DMS53 (cell line): ENCODE measurements around the gene ATP5IF1.

Source experiments
- DNase-seq: peaks from one replicate; lab custom pipeline; 2025; lab: John Stamatoyannopoulos, UW

ATP5IF1 gene

DNA sequence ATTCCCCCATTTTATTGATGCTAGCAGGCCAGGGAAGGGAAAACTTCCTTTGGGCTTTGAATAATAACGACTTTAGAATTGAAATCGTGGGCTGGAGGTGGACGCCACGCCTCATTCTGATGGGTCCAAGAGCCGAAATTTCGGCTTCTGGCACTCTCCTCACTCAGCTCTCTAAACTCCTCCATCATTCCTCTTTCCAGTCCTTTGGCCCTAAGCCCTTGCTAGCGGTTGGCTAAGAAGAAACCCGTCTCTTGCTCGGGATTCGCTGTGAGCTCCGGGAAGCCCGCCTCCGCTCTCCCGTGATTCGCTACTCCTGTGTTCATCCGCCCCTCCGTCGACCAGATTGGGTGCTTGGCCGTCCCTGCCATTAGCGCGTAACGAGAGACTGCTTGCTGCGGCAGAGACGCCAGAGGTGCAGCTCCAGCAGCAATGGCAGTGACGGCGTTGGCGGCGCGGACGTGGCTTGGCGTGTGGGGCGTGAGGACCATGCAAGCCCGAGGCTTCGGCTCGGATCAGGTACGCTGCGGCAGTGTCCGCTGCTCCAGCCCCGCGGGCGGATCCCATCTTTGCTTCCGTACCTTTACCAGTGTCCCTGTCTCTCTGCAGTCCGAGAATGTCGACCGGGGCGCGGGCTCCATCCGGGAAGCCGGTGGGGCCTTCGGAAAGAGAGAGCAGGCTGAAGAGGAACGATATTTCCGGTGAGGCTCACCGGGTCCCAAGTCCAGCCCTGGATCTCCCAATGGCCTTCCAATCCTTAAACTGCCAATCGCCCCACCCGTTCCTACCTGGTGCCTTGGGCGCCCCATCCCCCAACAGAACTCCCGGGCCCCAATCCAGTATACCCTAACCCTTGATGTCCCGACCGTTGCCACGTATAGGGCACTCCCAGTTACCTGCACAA is at the start of gene ATP5IF1:
Gene ATP5IF1 (plus strand): TSS at position 370 of the 901 bp plus-strand sequence. CDS start 60 bp downstream, at position 430.
- DNase-seq, result peak; percentile 99

DNA sequence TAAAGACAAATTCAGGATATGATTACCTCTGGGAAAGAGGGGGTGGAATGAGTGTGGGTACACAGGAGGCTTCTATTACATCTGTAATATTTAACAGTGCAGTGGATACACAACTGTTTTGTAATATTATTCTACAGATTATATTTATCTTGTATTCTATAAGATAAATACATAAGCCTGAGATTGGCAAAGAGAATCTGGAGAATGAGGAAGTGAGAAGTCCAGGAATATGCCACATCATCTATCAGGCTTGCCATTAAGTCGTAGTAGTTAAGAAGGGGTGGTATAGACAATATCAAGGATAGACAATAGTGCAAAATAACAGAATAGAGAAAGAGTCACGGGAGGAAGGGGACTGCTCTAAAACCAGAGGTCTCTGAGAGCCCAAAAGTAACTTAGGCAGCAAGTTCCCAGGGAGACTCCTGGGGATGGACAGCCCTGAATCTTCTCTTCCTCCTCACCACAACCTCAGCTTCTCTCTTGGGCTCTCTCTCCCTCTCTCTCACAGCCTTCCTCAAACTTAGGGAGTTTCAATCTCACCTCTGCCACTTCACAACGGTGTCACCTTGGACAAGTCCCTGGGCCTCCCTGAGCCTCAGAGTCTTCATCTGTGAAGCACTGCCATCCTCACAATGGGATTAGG is 45.5 kb upstream of the ATP5IF1 start:
- no peak for DNase-seq

DNA sequence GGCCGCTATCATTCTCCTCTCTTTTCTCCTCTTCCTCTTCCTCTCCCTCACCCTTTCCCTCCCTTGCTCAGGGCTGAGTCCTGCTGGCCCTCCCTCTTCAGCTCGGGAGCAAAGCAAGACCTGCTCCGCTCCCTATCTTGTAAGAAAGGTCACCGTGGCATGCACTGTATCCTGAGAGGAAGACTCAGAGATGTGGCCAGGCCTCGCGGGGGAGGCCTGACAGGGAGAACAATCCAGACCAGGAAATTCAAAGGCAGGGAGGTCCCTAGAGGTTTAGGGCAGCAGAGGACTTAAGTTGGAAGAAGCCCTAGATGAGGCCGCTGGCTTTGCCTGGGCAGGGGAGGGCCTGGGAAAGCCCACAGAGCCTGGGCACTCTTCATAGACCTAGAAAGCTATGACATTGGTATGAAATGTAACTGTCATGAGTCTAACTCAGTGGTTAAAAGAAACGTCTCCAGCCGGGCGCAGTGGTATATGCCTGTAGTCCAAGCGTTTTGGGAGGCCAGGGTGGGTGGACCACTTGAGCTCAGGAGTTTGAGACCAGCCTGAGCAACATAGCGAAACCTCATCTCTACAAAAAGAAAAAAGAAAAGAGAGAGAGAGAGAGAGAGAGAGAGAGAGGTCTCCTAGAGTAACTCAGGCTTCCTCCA is 44.8 kb upstream of the ATP5IF1 start:
- DNase-seq, result no peak

GRCh38 chr1:28193701-28194161 is 42.2 kb upstream of the ATP5IF1 start:
- DNase-seq, result peak; percentile 26

GRCh38 chr1:28194326-28195035 is 41.4 kb upstream of the ATP5IF1 start:
- no peak for DNase-seq

DNA sequence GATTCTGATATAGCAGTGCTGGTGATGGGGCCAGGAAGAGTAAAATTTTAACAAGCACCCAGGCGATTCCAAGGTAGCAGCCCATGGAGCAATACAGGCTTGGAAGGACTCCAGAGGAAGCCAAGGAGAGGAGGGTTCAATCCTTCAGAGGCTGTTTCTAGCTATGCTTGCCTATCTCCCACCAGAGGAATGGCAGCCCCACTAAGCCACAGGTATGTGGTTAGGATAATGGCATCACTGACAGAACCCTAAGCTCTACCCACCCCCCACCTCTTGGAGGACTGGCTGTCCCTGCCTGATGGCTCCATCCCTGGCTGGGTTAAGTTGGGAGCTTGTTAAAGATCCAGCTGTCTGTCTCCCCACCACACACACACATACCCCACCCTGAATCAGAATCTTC is 40.1 kb upstream of the ATP5IF1 start:
- DNase-seq, result no peak

DNA sequence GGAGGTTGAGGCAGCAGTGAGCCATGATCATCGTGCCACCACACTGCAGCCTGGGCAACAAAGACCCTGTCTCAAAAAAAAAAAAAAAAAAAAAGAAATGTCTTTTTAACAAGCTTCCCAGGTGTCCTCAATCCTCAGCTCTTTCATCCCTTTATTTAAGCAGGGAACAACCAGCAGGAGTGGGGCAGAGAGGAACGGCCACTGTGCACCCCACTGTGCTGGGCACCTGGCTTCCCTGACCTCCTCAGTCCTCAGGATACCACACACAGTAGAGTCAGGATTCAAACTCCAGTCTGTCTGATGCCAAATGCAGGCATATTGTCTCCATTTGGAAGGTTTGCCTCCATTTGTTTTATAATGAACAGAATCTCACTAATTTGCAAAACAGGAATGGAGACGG is 39.6 kb upstream of the ATP5IF1 start:
- DNase-seq, result no peak

GRCh38 chr1:28197682-28198415 is 38.1 kb upstream of the ATP5IF1 start:
- peak; percentile 21 for DNase-seq

- no peak for DNase-seq
Observed at GRCh38 chr1:28199328-28200233, 36.3 kb upstream of the ATP5IF1 start.

DNA sequence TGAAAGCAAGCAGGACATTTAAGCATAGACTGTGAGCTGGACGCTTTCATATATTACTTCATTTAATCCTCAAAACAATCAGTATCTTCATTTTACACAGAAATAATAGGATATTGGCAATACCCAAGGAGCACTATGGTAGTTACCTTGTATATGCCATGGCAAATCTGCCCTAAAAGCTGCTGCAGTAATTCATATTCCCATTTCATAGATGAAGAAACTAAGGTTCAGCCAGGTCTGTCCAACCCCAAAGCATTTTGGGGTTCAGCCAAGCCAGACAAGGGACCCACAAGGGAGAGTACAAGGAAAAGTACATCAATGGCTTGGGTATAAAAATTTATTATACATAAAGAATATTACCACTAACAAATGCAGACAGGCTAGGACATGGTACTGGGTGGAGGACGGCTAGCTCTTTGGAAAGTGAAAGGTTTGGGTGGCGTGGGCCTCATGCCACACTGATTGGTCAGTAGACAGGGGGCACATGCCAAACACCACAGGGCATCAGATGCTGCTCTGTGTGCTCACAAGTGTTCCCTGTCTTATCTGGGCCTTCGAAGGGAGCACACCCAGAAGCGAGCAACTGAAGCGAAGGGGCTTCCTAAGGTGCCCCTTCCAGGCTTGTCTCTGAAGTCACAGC is 35.6 kb upstream of the ATP5IF1 start:
- DNase-seq, result no peak

DNA sequence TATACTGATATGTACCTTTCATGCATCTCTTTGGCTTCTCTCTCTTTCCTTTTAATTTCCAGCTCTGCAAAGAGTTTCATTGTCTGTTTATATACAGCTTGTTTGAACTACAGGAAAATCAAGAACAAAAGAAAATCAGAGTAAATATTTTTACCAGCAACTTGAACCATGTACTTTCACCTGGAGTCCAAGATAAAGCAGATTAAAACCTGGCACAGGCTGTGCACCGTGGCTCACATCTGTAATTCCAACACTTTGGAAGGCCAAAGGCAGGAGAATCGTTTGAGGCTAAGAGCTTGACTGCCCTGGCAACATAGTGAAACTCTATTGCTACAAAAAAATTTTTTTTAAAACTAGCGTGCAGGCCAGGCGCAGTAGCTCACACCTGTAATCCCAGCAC is 30.7 kb upstream of the ATP5IF1 start:
- DNase-seq, result no peak

DNA sequence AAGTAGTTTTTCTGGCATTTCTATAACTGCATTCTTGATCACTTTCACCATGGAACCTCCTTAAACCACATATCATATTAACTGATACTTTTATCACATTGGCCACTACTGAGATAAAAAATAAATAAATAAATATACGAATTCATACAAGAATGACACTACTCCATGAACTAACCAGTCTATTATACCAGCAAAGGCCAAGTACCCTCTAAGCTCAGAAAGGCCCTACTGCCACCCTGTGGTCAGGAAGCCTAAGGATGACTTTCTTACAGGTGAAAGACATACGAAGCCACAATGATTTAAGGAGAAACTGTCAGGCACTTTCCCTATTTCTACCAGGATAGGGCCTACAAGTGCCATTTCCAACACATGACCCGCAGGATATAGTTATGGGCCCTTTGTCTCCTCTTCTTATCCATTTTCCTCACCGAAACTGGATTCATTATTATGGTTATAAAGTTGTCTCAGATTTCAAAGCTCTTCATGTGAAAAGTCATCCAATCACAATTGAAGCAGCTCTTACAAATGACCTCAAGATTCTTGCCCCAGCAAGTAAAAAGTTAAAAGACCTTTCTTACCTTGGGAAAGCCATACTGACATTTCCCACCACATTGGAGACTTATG is 27.0 kb upstream of the ATP5IF1 start:
- peak; percentile 84 for DNase-seq

DNA sequence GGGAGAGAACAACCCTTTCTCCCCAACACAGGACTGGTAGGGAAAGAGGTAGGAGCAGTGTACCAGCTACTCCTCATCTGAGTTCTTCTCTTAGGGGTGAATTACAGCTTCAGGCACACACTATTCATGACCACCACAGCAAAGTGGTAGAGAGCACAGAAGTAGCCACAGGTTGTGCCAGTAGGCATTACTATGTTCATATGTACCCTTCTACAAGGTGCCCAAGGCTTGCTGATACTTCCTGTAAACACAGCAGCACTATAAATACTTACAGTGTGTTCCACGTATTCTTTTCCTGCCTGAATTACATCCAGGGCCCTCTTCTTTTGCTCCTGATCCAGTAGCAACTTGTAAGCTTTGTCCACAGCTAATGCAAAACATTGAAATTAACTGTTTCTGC is 26.2 kb upstream of the ATP5IF1 start:
- DNase-seq, result no peak

GRCh38 chr1:28213315-28213714 is 22.6 kb upstream of the ATP5IF1 start:
- DNase-seq, result no peak

DNA sequence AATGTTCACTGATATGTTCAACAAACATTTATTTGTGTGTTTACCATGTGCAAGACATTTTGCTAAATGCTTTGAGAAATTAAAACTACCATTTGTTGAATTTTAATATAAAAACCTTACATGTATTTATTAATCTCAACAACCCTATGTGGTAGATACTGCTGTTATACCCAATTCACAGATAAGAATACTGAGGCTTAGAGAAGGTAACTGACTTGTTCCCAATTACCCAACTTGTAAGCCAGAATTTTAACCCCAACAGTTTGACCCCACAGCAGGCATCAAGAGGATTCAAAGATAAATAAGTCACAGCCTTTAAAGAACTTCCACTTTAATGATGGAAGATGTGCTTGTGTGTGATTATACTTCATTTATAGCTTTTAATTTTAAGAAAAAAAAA is 6.8 kb upstream of the ATP5IF1 start:
- no peak for DNase-seq

- DNase-seq, result no peak
Observed at GRCh38 chr1:28229996-28230395, 5.9 kb upstream of the ATP5IF1 start.

- DNase-seq, result peak; percentile 97
Observed at GRCh38 chr1:28232558-28233263, 3.2 kb upstream of the ATP5IF1 start, which contains the start of gene DNAJC8. Gene DNAJC8 (minus strand): TSS chr1:28233029. CDS start chr1:28232998, 31 bp downstream.

- DNase-seq, result peak; percentile 34
Observed at GRCh38 chr1:28233264-28233606, 2.7 kb upstream of the ATP5IF1 start.
